Astrocyte (in vitro differentiated cells and primary cell): ENCODE data around the gene TIMM29.
"Not testable (repeated sequence)": the region's sequence is repeated elsewhere in the genome, so short reads cannot be mapped to it uniquely, and the experiment has no call there.

Source experiments
- CTCF ChIP-seq: IDR thresholded peaks from 2 replicates; pipeline ENCODE4 v1.5.1; 2011; ENCODE audit warnings: low read depth, mild to moderate bottlenecking, inconsistent platforms, low read length, moderate library complexity; ENCODE audit not compliant: insufficient read depth
- EZH2 ChIP-seq: IDR thresholded peaks from 2 replicates; pipeline ENCODE4 v1.6.1; 2012; ENCODE audit warnings: mild to moderate bottlenecking, low read length, inconsistent platforms; ENCODE audit not compliant: insufficient read depth

DNA sequence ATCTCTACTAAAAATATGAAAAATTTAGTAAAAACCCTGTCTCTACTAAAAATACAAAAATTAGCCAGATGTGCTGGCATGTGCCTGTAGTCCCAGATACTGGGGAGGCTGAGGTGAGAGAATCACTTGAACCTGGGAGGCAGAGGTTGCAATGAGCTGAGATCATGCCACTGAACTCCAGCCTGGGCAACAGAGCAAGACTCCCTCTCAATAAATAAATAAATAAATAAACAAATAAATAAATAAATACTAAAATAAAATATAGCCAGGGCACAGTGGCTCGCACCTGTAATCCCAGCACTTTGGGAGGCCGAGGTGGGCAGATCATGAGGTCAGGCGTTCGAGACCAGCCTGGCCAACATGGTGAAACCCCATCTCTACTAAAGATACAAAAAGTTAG, 14.8 kb downstream of the TIMM29 start:
- not testable (repeated sequence) for TF ChIP-seq CTCF, EZH2
